HG02623 (cell line): ENCODE data around the gene CATSPER3.
A peak's percentile ranks its signal among the peaks of the same experiment; 100 is the strongest.

ENCODE experiments used
- ATAC-seq: cut with Tn5 transposase; IDR thresholded peaks from one replicate; pipeline ENCODE4 v1.9.1; 2021; ENCODE audit warnings: moderate library complexity; ENCODE audit not compliant: unreplicated experiment

The CATSPER3 gene

GRCh38 chr5:135040034-135040332 lies 72.3 kb downstream of the CATSPER3 start:
- ATAC-seq: no peak

GRCh38 chr5:135040333-135041144 lies 72.8 kb downstream of the CATSPER3 start:
- ATAC-seq: no peak

- no peak for ATAC-seq
These were observed 73.5 kb downstream of the CATSPER3 start for GRCh38 chr5:135041145-135041587.

- ATAC-seq: no peak
These were observed 74.0 kb downstream of the CATSPER3 start for GRCh38 chr5:135041726-135042125.

- no peak for ATAC-seq
These were observed 74.9 kb downstream of the CATSPER3 start for GRCh38 chr5:135042595-135042994.

- no peak for ATAC-seq
These were observed 77.8 kb downstream of the CATSPER3 start for GRCh38 chr5:135045488-135045887.

GRCh38 chr5:135046661-135047346 lies 79.1 kb downstream of the CATSPER3 start:
- no peak for ATAC-seq

GRCh38 chr5:135047347-135047695 lies 79.6 kb downstream of the CATSPER3 start:
- no peak for ATAC-seq

GRCh38 chr5:135048286-135048685 lies 80.6 kb downstream of the CATSPER3 start:
- no peak for ATAC-seq

GRCh38 chr5:135048930-135049329 lies 81.2 kb downstream of the CATSPER3 start:
- ATAC-seq: no peak

GRCh38 chr5:135050244-135050767 lies 82.6 kb downstream of the CATSPER3 start:
- no peak for ATAC-seq

GRCh38 chr5:135051399-135051798 lies 83.7 kb downstream of the CATSPER3 start:
- no peak for ATAC-seq

GRCh38 chr5:135051872-135052271 lies 84.2 kb downstream of the CATSPER3 start:
- ATAC-seq: no peak

GRCh38 chr5:135052511-135053145 lies 84.9 kb downstream of the CATSPER3 start:
- no peak for ATAC-seq

- ATAC-seq: peak; percentile 92
These were observed 85.6 kb downstream of the CATSPER3 start for GRCh38 chr5:135053278-135053677.

GRCh38 chr5:135053989-135054388 lies 86.3 kb downstream of the CATSPER3 start:
- no peak for ATAC-seq

GRCh38 chr5:135054546-135054945 lies 86.8 kb downstream of the CATSPER3 start:
- no peak for ATAC-seq

GRCh38 chr5:135055396-135055795 lies 87.7 kb downstream of the CATSPER3 start:
- ATAC-seq: no peak

- ATAC-seq: no peak
These were observed 88.8 kb downstream of the CATSPER3 start for GRCh38 chr5:135056316-135057030.

- ATAC-seq: no peak
These were observed 89.5 kb downstream of the CATSPER3 start for GRCh38 chr5:135057233-135057632.

- ATAC-seq: no peak
These were observed 90.6 kb downstream of the CATSPER3 start for GRCh38 chr5:135058331-135058732.
